HepG2 (cell line): ENCODE measurements around the gene RABGAP1L. TPM values are rescaled to one million over a fixed set of nuclear protein-coding genes. Genes with fewer than 3 reads are reported as not detected.
"Not testable (repeated sequence)": the region's sequence is repeated elsewhere in the genome, so short reads cannot be mapped to it uniquely, and the experiment has no call there.

Experiments used
- ATAC-seq: fragments of 200-7000 bp; cut with Tn5 transposase; 3 replicates; pipeline ENCODE4 v1.9.1; 2020; ENCODE audit warnings: mild to moderate bottlenecking, moderate library complexity
- BruUV-seq: library from RNA; stranded (reverse); fragments of 400-500 nt; replicated peaks from 2 replicates; lab custom pipeline; 2021; lab: Mats Ljungman, UMichigan
- CTCF ChIA-PET: fragments of 300-600 bp; formaldehyde crosslinking; extraction: SDS; loops from one replicate; lab custom pipeline; 2021; ENCODE audit warnings: low total read pairs, inconsistent platforms, low intra/inter-chr PET ratio; lab: Yijun Ruan, JAX
- POLR2A ChIA-PET: fragments of 350-600 bp; sonication (Branson Sonifier 250); formaldehyde crosslinking; loops from one replicate; lab custom pipeline; 2020; ENCODE audit warnings: antibody characterized with exemption, inconsistent platforms; lab: Yijun Ruan, JAX
- DNase-seq: peaks from one replicate; pipeline ENCODE4 v3.0.0-alpha.2; 2015; ENCODE audit warnings: low spot score
- FAIRE-seq: peaks from 3 replicates; lab custom pipeline; 2011; peaks lifted over from hg19 to GRCh38; lab: Jason Lieb, UNC
- H2AFZ ChIP-seq: one replicate; pipeline ENCODE4 v1.6.1; 2011; ENCODE audit warnings: low read length, inconsistent platforms
- H3K27ac ChIP-seq: fragments of 300-600 bp; 3 replicates; pipeline ENCODE4 v1.8.0; 2011; ENCODE audit warnings: mixed run types, mild to moderate bottlenecking, mixed read lengths, low read length, inconsistent platforms; ENCODE audit not compliant: insufficient read depth; ENCODE audit errors: extremely low read length
- H3K27me3 ChIP-seq, 2 experiments: fragments of 200-600 bp in 1 of 2; 2 replicates in 1 of 2; 3 replicates in 1 of 2; pipeline versions ENCODE4 v1.6.0 to v1.8.0; 2011; ENCODE audit warnings: low read length in 2 of 2, mild to moderate bottlenecking in 2 of 2, moderate library complexity in 2 of 2, inconsistent platforms in 1 of 2; ENCODE audit not compliant: insufficient read depth in 2 of 2, control insufficient read depth in 1 of 2
- H3K36me3 ChIP-seq, 2 experiments: fragments of 200-600 bp in 1 of 2; replicated peaks in 1 of 2; 2 replicates in 1 of 2; 3 replicates in 1 of 2; pipeline versions ENCODE4 v1.5.1 to v1.8.0; 2011; ENCODE audit warnings: low read length in 2 of 2, inconsistent platforms in 1 of 2; ENCODE audit not compliant: insufficient read depth in 2 of 2, control insufficient read depth in 1 of 2
- H3K4me1 ChIP-seq: 2 replicates; pipeline ENCODE4 v1.5.1; 2012; ENCODE audit warnings: low read length, inconsistent platforms; ENCODE audit not compliant: insufficient read depth
- H3K4me2 ChIP-seq: 2 replicates; pipeline ENCODE4 v1.6.0; 2011; ENCODE audit warnings: low read depth, low read length, inconsistent platforms
- H3K4me3 ChIP-seq, 3 experiments: fragments of 200-600 bp in 1 of 3; sonication (generic), shearing (Covaris generic) in 1 of 3; replicated peaks in 1 of 3; 2 replicates each; pipeline ENCODE4 v1.5.1; 2011 to 2016; ENCODE audit warnings: low read length in 3 of 3, inconsistent platforms in 2 of 3, low read depth in 2 of 3, mild to moderate bottlenecking in 2 of 3, control low read depth in 1 of 3, mixed read lengths in 1 of 3; ENCODE audit not compliant: insufficient read depth in 1 of 3
- H3K79me2 ChIP-seq: one replicate; pipeline ENCODE4 v1.6.1; 2011; ENCODE audit warnings: low read length, inconsistent platforms; ENCODE audit not compliant: insufficient read depth
- H3K9ac ChIP-seq: 2 replicates; pipeline ENCODE4 v1.6.0; 2011; ENCODE audit warnings: mild to moderate bottlenecking, low read depth, low read length, inconsistent platforms; ENCODE audit not compliant: insufficient read depth
- H3K9me3 ChIP-seq: 2 replicates; pipeline ENCODE4 v1.5.1; 2012; ENCODE audit warnings: mild to moderate bottlenecking, low read length
- H4K20me1 ChIP-seq: 2 replicates; pipeline ENCODE4 v1.6.0; 2011; ENCODE audit warnings: inconsistent platforms, mild to moderate bottlenecking, low read length, moderate library complexity; ENCODE audit not compliant: insufficient read depth
- KDM2A ChIP-seq: sonication (generic); formaldehyde crosslinking; IDR thresholded peaks from 2 replicates; pipeline ENCODE4 v1.4.0; 2020; ENCODE audit warnings: low read depth, missing genetic modification reagents, borderline replicate concordance
- TEAD3 ChIP-seq: optimal IDR thresholded peaks from 2 replicates; pipeline ENCODE3; 2016; ENCODE audit warnings: borderline replicate concordance
- ZC3H4 ChIP-seq: sonication (generic); formaldehyde crosslinking; IDR thresholded peaks from 2 replicates; pipeline ENCODE4 v1.4.0; 2020; ENCODE audit warnings: missing genetic modification reagents, borderline replicate concordance
- ZNF160 ChIP-seq: sonication (generic); formaldehyde crosslinking; IDR thresholded peaks from 2 replicates; pipeline ENCODE4 v1.8.0; 2022; ENCODE audit warnings: mild to moderate bottlenecking, inconsistent platforms, missing genetic modification reagents
- ZNF20 ChIP-seq: sonication (generic); formaldehyde crosslinking; IDR thresholded peaks from 2 replicates; pipeline ENCODE4 v1.4.0; 2020; ENCODE audit warnings: mild to moderate bottlenecking, moderate library complexity, missing genetic modification reagents
- ZNF530 ChIP-seq: sonication (generic); formaldehyde crosslinking; IDR thresholded peaks from 2 replicates; pipeline ENCODE4 v1.5.0; 2020; ENCODE audit warnings: low read depth, mild to moderate bottlenecking, missing genetic modification reagents
- ZSCAN9 ChIP-seq: IDR thresholded peaks from 2 replicates; pipeline ENCODE4 v1.6.1; 2016; ENCODE audit warnings: borderline replicate concordance
- WGBS: methylation state at CpG from one replicate; pipeline ENCODE4 v1.1.6; 2017; ENCODE audit warnings: low lambda C conversion rate; 5-methylcytosine and 5-hydroxymethylcytosine counted together
- in situ Hi-C: cut with HindIII; loops from 2 replicates; pipeline ENCODE4 v1.10.0; 2017; ENCODE audit warnings: low pct_unique_long_range_greater_than_20kb; ENCODE audit not compliant: extremely low pct_ligation_motif_present
- intact Hi-C: fragments of 100-400 bp; cut with micrococcal nuclease; formaldehyde crosslinking; loops from one replicate; pipeline ENCODE4 v1.10.0; 2022; ENCODE audit not compliant: unreplicated experiment
- polyA plus RNA-seq, 8 experiments: library from polyadenylated mRNA; depleted of rRNA in 3 of 8; stranded (reverse) in 7 of 8; unstranded in 1 of 8; fragments of >200 nt; fragmentation: Illumina TruSeq in 4 of 8; extraction: Trizol in 4 of 8; gene quantifications; 2 replicates each; pipeline versions ENCODE4 v1.2.1 to v1.2.3, GENCODE V29; 2011 to 2016; ENCODE audit warnings: low read depth in 4 of 8, missing spikeins in 1 of 8, mixed read lengths in 1 of 8; ENCODE audit not compliant: insufficient read depth in 1 of 8
- total RNA-seq, 5 experiments: library from RNA; depleted of rRNA; stranded (reverse); fragments of >200 nt; fragmentation: Illumina TruSeq; extraction: Trizol; gene quantifications; 2 replicates each; pipeline ENCODE4 v1.2.3, GENCODE V29; 2016; ENCODE audit warnings: low read depth in 1 of 5
- TF ChIP-seq, protein P1 (sequence below): sonication (generic); formaldehyde crosslinking; IDR thresholded peaks from 2 replicates; pipeline ENCODE4 v1.5.0; 2020; ENCODE audit warnings: missing genetic modification reagents, mild to moderate bottlenecking, borderline replicate concordance
- TF ChIP-seq, protein P2 (sequence below): sonication (generic); formaldehyde crosslinking; conservative IDR thresholded peaks from 2 replicates; pipeline ENCODE4 v1.8.0; 2022; ENCODE audit warnings: low read depth, missing genetic modification reagents

RABGAP1L gene
- total and polyA plus RNA-seq, 2 of the 13 experiments (the other 11 are each of a cell fraction or from before 2014, with no cell fraction given) = 7.9 to 22.6 TPM

DNA sequence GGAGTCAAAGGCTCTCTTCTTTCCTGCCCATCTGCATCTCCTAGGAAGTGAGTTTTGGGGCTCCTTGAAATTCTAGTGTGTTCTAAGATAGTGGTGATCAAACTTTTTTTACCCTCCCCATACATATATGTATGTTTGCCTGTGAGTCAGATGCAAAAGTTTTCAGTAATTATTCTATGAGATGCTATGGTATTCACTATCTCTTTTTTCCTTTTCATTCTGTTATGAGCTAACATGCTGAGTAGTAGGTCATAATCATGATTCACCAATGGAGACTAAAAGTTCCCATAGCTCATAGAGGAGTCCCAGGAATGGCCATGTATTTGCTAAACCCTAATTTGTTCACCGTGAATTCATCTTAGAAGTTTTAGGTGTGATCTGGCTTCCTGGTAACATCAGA lies 424.0 kb downstream of the RABGAP1L start:
- intact Hi-C loops = no loop called here
- H3K36me3 ChIP-seq = no peaks in the 10 kb centered on the region
- H3K27me3 ChIP-seq = no peaks in the 10 kb centered on the region
- no peaks in the 10 kb centered on the region for H4K20me1 ChIP-seq
- ChIA-PET CTCF (no interaction called here), POLR2A (no interaction called here)
- no peaks in the 10 kb centered on the region for H3K79me2 ChIP-seq
- no peak overlapping the region for H2AFZ ChIP-seq
- TF ChIP-seq ZNF160 (CRISPR knock-in tag) = no peak
- TF ChIP-seq KDM2A = no peak
- TF ChIP-seq TEAD3 = no peak
- TF ChIP-seq ZC3H4 = no peak
- H3K27ac ChIP-seq = no peak overlapping the region
- in situ Hi-C loops = no loop called here
- H3K4me3 ChIP-seq = no peak overlapping the region
- ATAC-seq (no peak), DNase-seq (no peak), FAIRE-seq (no peak)
- H3K4me2 ChIP-seq = no peak overlapping the region
- H3K9me3 ChIP-seq = no peaks in the 10 kb centered on the region
- 90% methylated on average over 1 of the region's 1 CpG for WGBS
- H3K9ac ChIP-seq = no peak overlapping the region
- no peaks in the 10 kb centered on the region for H3K4me1 ChIP-seq
- no TSS peak for BruUV-seq

DNA sequence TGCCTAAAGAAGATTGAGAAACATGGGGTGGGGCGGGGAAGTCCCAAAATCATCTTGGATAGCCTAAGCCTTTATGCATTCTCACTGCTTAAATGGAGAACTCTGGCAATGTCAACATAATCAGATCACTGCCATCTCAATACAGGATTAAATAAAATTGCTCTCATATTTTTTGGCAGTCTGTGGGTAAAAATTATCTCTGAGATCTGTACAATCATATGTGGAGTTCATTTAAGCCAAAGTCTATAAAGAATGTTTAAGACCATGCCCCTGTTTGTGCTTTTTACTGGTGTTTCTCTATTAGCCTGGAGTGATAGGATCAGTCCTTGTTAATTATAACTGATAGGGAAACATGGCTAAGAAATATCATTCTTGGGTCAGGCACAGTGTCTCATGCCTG lies 424.8 kb downstream of the RABGAP1L start:
- FAIRE-seq = no peak
- 93% methylated on average over 1 of the region's 1 CpG for WGBS
- H3K4me2 ChIP-seq = no peak overlapping the region
- H3K36me3 ChIP-seq = no peaks in the 10 kb centered on the region
- intact Hi-C loops (no loop called here), in situ Hi-C loops (no loop called here)
- no peak overlapping the region for H2AFZ ChIP-seq
- no peak overlapping the region for H3K4me3 ChIP-seq
- no peaks in the 10 kb centered on the region for H3K9me3 ChIP-seq
- POLR2A ChIA-PET = no interaction called here
- no peaks in the 10 kb centered on the region for H3K27me3 ChIP-seq
- H3K27ac ChIP-seq = no peak overlapping the region
- H3K79me2 ChIP-seq = no peaks in the 10 kb centered on the region
- H3K9ac ChIP-seq = no peak overlapping the region
- no peaks in the 10 kb centered on the region for H4K20me1 ChIP-seq
- DNase-seq = no peak
- H3K4me1 ChIP-seq = no peaks in the 10 kb centered on the region
- CTCF ChIA-PET = no interaction called here
- no peak for ATAC-seq
- BruUV-seq = no TSS peak
- TF ChIP-seq ZNF530 (CRISPR knock-in tag) = no peak
- TF ChIP-seq, protein P1, sequence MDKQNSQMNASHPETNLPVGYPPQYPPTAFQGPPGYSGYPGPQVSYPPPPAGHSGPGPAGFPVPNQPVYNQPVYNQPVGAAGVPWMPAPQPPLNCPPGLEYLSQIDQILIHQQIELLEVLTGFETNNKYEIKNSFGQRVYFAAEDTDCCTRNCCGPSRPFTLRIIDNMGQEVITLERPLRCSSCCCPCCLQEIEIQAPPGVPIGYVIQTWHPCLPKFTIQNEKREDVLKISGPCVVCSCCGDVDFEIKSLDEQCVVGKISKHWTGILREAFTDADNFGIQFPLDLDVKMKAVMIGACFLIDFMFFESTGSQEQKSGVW (CRISPR knock-in tag) = no peak
- TF ChIP-seq, protein P2, sequence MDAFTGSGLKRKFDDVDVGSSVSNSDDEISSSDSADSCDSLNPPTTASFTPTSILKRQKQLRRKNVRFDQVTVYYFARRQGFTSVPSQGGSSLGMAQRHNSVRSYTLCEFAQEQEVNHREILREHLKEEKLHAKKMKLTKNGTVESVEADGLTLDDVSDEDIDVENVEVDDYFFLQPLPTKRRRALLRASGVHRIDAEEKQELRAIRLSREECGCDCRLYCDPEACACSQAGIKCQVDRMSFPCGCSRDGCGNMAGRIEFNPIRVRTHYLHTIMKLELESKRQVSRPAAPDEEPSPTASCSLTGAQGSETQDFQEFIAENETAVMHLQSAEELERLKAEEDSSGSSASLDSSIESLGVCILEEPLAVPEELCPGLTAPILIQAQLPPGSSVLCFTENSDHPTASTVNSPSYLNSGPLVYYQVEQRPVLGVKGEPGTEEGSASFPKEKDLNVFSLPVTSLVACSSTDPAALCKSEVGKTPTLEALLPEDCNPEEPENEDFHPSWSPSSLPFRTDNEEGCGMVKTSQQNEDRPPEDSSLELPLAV = no peak
- TF ChIP-seq ZNF20 (CRISPR knock-in tag) = no peak
- TF ChIP-seq ZSCAN9 (CRISPR knock-in tag) = no peak
- TF ChIP-seq, all 625 proteins: peak for 0

DNA sequence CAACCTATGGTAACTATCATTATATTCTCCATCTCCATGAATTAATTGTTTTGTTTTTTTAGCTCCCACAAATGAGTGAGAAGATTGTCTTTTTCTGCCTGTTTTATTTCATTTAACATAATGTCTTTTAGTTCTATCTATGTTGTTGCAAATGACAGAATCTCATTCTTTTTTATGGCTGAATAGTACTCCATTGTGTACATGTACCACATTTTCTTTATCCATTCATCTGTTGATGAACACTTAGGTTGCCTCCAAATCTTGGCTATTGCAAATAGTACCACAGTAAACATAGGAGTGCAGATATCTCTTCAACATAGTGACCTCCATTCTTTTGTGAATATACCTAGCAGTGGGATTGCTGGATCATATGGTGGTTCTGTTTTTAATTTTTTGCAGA lies 429.3 kb downstream of the RABGAP1L start:
- H4K20me1 ChIP-seq, FAIRE-seq, H3K27ac ChIP-seq, DNase-seq, H3K4me2 ChIP-seq, H2AFZ ChIP-seq, CTCF ChIA-PET, H3K9me3 ChIP-seq, H3K4me1 ChIP-seq, H3K4me3 ChIP-seq, ATAC-seq, intact Hi-C loops, in situ Hi-C loops, H3K36me3 ChIP-seq, H3K9ac ChIP-seq, BruUV-seq, H3K27me3 ChIP-seq, POLR2A ChIA-PET, H3K79me2 ChIP-seq: not testable (repeated sequence)
